ENCODE measurements around the gene KIF26B. TPM values are rescaled to one million over a fixed set of nuclear protein-coding genes. Genes with fewer than 3 reads are reported as not detected.
"Not testable (repeated sequence)": the region's sequence is repeated elsewhere in the genome, so short reads cannot be mapped to it uniquely, and the experiment has no call there.

The KIF26B gene
- total RNA-seq, 1 experiment from 2014 or later = 1.2 TPM

GRCh38 chr1:245348626-245349025, 193.8 kb downstream of the KIF26B start (continued):
- no peak for TF ChIP-seq IRF2 (CRISPR knock-in tag; IDR thresholded peaks at IDR 0.05; ENCODE audit: borderline replicate concordance, low read depth)

GRCh38 chr1:245353411-245353810, 198.6 kb downstream of the KIF26B start:
- no peaks in the 10 kb centered on the region for H3K27me3 Mint-ChIP-seq (ENCODE audit: low read depth)
- ATAC-seq (no peak), DNase-seq (ENCODE audit: low spot score) (no peak)
- TF ChIP-seq GRHL2 (CRISPR knock-in tag; IDR thresholded peaks at IDR 0.05; ENCODE audit: insufficient replicate concordance, severe bottlenecking) (no peak), ZNF532 (CRISPR knock-in tag; IDR thresholded peaks at IDR 0.05; ENCODE audit: borderline replicate concordance) (no peak), E2F4 (CRISPR knock-in tag; IDR thresholded peaks at IDR 0.05; ENCODE audit: borderline replicate concordance, low read depth) (no peak), NFYB (CRISPR knock-in tag; conservative IDR thresholded peaks at IDR 0.05; ENCODE audit: low read depth) (no peak)
- no peaks in the 10 kb centered on the region for H3K36me3 Mint-ChIP-seq
- no peaks in the 10 kb centered on the region for H3K4me1 Mint-ChIP-seq
- H3K9me3 Mint-ChIP-seq = no peaks in the 10 kb centered on the region
- no peak overlapping the region for H3K27ac Mint-ChIP-seq
- H3K4me3 Mint-ChIP-seq = no peak overlapping the region
- CTCF ChIA-PET = interaction anchor here (0.8 to 1.5 kb wide), 2 partner anchors 9 to 200 kb away, joined by 4 to 5 read pairs; no protein-coding TSS in a partner anchor
- POLR2A ChIA-PET = no interaction called here

GRCh38 chr1:245353915-245354775, 199.4 kb downstream of the KIF26B start:
- Mint-ChIP-seq H3K9me3 (no peaks in the 10 kb centered on the region), H3K27ac (no peak overlapping the region), H3K4me1 (no peaks in the 10 kb centered on the region), H3K36me3 (no peaks in the 10 kb centered on the region), H3K27me3 (ENCODE audit: low read depth) (no peaks in the 10 kb centered on the region), H3K4me3 (no peak overlapping the region)
- ATAC-seq (no peak), DNase-seq (ENCODE audit: low spot score) (no peak)
- POLR2A ChIA-PET = no interaction called here
- CTCF ChIA-PET = interaction anchor here (1.5 kb wide), 1 partner anchor 9 kb away, joined by 5 read pairs; no protein-coding TSS in a partner anchor
- TF ChIP-seq E2F1 (CRISPR knock-in tag; IDR thresholded peaks at IDR 0.05) (no peak), AR (CRISPR knock-in tag; IDR thresholded peaks at IDR 0.05) (no peak), PRRX2 (CRISPR knock-in tag; IDR thresholded peaks at IDR 0.05) (no peak), IRF2 (CRISPR knock-in tag; IDR thresholded peaks at IDR 0.05; ENCODE audit: borderline replicate concordance, low read depth) (no peak), NFATC4 (CRISPR knock-in tag; IDR thresholded peaks at IDR 0.05) (no peak), HMGA2 (CRISPR knock-in tag; IDR thresholded peaks at IDR 0.05) (no peak), ZNF219 (CRISPR knock-in tag; IDR thresholded peaks at IDR 0.05; ENCODE audit: borderline replicate concordance) (no peak), TEAD4 (CRISPR knock-in tag; IDR thresholded peaks at IDR 0.05) (no peak)

- H3K9me3 Mint-ChIP-seq; ATAC-seq; H3K4me1 Mint-ChIP-seq; H3K27me3 Mint-ChIP-seq (ENCODE audit: low read depth); H3K36me3 Mint-ChIP-seq; DNase-seq (ENCODE audit: low spot score); H3K4me3 Mint-ChIP-seq: not testable (repeated sequence)
- H3K27ac Mint-ChIP-seq = peak overlapping the region; percentile 2; the same call in 1 of the 2 replicates
- ChIA-PET POLR2A (interaction anchor here (0.6 kb wide), 1 partner anchor 160 kb away, joined by 3 read pairs; no protein-coding TSS in a partner anchor), CTCF (interaction anchor here (1.9 kb wide), 1 partner anchor 200 kb away, joined by 4 read pairs; no protein-coding TSS in a partner anchor)
Observed at GRCh38 chr1:245355851-245356630, 201.3 kb downstream of the KIF26B start.
